K562 (cell line): Measurements from ENCODE around the gene SASH3. TPM values are rescaled to one million over a fixed set of nuclear protein-coding genes. Genes with fewer than 3 reads are reported as not detected.

Source experiments
- ATAC-seq: fragments of 200-7000 bp; cut with Tn5 transposase; 3 replicates; pipeline ENCODE4 v1.9.1; 2020; ENCODE audit warnings: moderate library complexity
- BruUV-seq: library from RNA; stranded (reverse); fragments of 400-500 nt; replicated peaks from 2 replicates; lab custom pipeline; 2021; lab: Mats Ljungman, UMichigan
- CTCF ChIA-PET: fragments of 300-600 bp; formaldehyde crosslinking; extraction: SDS; loops from one replicate; lab custom pipeline; 2021; ENCODE audit warnings: low intra/inter-chr PET ratio; lab: Yijun Ruan, JAX
- POLR2A ChIA-PET: fragments of 300-600, 350-650 bp; sonication (Branson Sonifier 250); formaldehyde crosslinking; extraction: SDS; loops from one replicate; lab custom pipeline; 2021; ENCODE audit warnings: antibody characterized with exemption, inconsistent platforms; lab: Yijun Ruan, JAX
- DNase-seq, 4 experiments: peaks; one replicate each; pipeline versions ENCODE4 v3.0.0 to v3.0.0-alpha.2; 2011 to 2018; ENCODE audit warnings: low spot score in 3 of 4, mixed read lengths in 3 of 4; ENCODE audit errors: extremely low read depth in 1 of 4
- FAIRE-seq: peaks from 2 replicates; lab custom pipeline; 2011; peaks lifted over from hg19 to GRCh38; lab: Jason Lieb, UNC
- H2AFZ ChIP-seq: 2 replicates; pipeline ENCODE4 v1.6.0; 2011; ENCODE audit warnings: low read depth, low read length, control low read depth, inconsistent platforms
- H3K27ac ChIP-seq: fragments of 200-600 bp; 3 replicates; pipeline ENCODE4 v1.8.0; 2011; ENCODE audit warnings: low read depth, mild to moderate bottlenecking, control low read depth, inconsistent platforms, low read length, moderate library complexity, mixed read lengths; ENCODE audit errors: extremely low read depth
- H3K27me3 ChIP-seq, 2 experiments: fragments of 300-600 bp in 1 of 2; 2 replicates in 1 of 2; 3 replicates in 1 of 2; pipeline versions ENCODE4 v1.6.0 to v1.8.0; 2011; ENCODE audit warnings: inconsistent platforms in 2 of 2, low read length in 2 of 2, mild to moderate bottlenecking in 1 of 2, mixed read lengths in 1 of 2, moderate library complexity in 1 of 2; ENCODE audit not compliant: control insufficient read depth in 2 of 2, insufficient read depth in 2 of 2
- H3K36me3 ChIP-seq: fragments of 300-600 bp; 3 replicates; pipeline ENCODE4 v1.8.0; 2011; ENCODE audit warnings: mild to moderate bottlenecking, low read length, inconsistent platforms; ENCODE audit not compliant: control insufficient read depth, insufficient read depth
- H3K4me1 ChIP-seq, 2 experiments: fragments of 200-600 bp in 1 of 2; replicated peaks in 1 of 2; 2 replicates in 1 of 2; 3 replicates in 1 of 2; pipeline versions ENCODE4 v1.5.1 to v1.8.0; 2011; ENCODE audit warnings: inconsistent platforms in 2 of 2, low read length in 2 of 2, mild to moderate bottlenecking in 1 of 2, mixed read lengths in 1 of 2, moderate library complexity in 1 of 2; ENCODE audit not compliant: control insufficient read depth in 2 of 2, insufficient read depth in 2 of 2
- H3K4me2 ChIP-seq: 2 replicates; pipeline ENCODE4 v1.6.1; 2011; ENCODE audit warnings: low read length, control low read depth, inconsistent platforms, mixed read lengths; ENCODE audit not compliant: insufficient read depth
- H3K4me3 ChIP-seq: fragments of 200-600 bp; sonication (generic), shearing (Covaris generic); 2 replicates; pipeline ENCODE4 v1.5.1; 2016; ENCODE audit warnings: control low read depth, inconsistent platforms
- H3K79me2 ChIP-seq: fragments of 200-600 bp; 3 replicates; pipeline ENCODE4 v1.8.0; 2011; ENCODE audit warnings: low read length, inconsistent platforms; ENCODE audit not compliant: control insufficient read depth, insufficient read depth
- H3K9ac ChIP-seq, 2 experiments: 2 replicates each; pipeline versions ENCODE4 v1.6.0 to v1.6.1; 2011; ENCODE audit warnings: low read depth in 2 of 2, low read length in 2 of 2, control low read depth in 1 of 2, inconsistent platforms in 1 of 2, mild to moderate bottlenecking in 1 of 2, mixed read lengths in 1 of 2; ENCODE audit not compliant: insufficient read depth in 1 of 2
- H3K9me1 ChIP-seq: one replicate; pipeline ENCODE4 v1.6.0; 2011; ENCODE audit warnings: inconsistent platforms, mild to moderate bottlenecking, low read length, moderate library complexity; ENCODE audit not compliant: control insufficient read depth, insufficient read depth
- H3K9me3 ChIP-seq: replicated peaks from 2 replicates; pipeline ENCODE4 v1.5.1; 2011; ENCODE audit warnings: low read depth, low read length, inconsistent platforms; ENCODE audit not compliant: control insufficient read depth, insufficient read depth
- H4K20me1 ChIP-seq: replicated peaks from 2 replicates; pipeline ENCODE4 v1.6.1; 2011; ENCODE audit warnings: low read length, inconsistent platforms, mixed read lengths; ENCODE audit not compliant: control insufficient read depth, insufficient read depth
- CBFB ChIP-seq: sonication (generic); formaldehyde crosslinking; IDR thresholded peaks from 2 replicates; pipeline ENCODE4 v1.4.0; 2020; ENCODE audit warnings: mild to moderate bottlenecking, missing genetic modification reagents
- FUS ChIP-seq: fragments of 200-400 bp; formaldehyde crosslinking; optimal IDR thresholded peaks from 2 replicates; pipeline ENCODE3; 2017; ENCODE audit warnings: low read depth, low read length
- GABPB1 ChIP-seq: sonication (generic); formaldehyde crosslinking; IDR thresholded peaks from 2 replicates; pipeline ENCODE4 v1.8.0; 2022; ENCODE audit warnings: mild to moderate bottlenecking, missing genetic modification reagents
- HMBOX1 ChIP-seq: sonication (generic); IDR thresholded peaks from 2 replicates; pipeline ENCODE4 v1.6.1; 2016
- NCOA4 ChIP-seq: fragments of 450-650 bp; IDR thresholded peaks from 2 replicates; pipeline ENCODE4 v1.6.1; 2018; ENCODE audit warnings: mild to moderate bottlenecking; ENCODE audit not compliant: partially characterized antibody
- NELFE ChIP-seq: IDR thresholded peaks from 2 replicates; pipeline ENCODE4 v1.6.1; 2011; ENCODE audit warnings: mild to moderate bottlenecking; ENCODE audit not compliant: insufficient read depth, insufficient read length
- RUNX1 ChIP-seq: sonication (generic); IDR thresholded peaks from 2 replicates; pipeline ENCODE4 v1.6.1; 2016; ENCODE audit warnings: antibody characterized with exemption, low read depth
- SREBF1 ChIP-seq: fragments of 150-350 bp; IDR thresholded peaks from 2 replicates; pipeline ENCODE4 v1.6.1; 2014; ENCODE audit warnings: antibody characterized with exemption, low read depth, low read length, borderline replicate concordance
- ZNF253 ChIP-seq: fragments of 250-450 bp; sonication (Bioruptor Pico); conservative IDR thresholded peaks from 2 replicates; pipeline ENCODE4 v1.6.1; 2021; ENCODE audit warnings: mild to moderate bottlenecking
- WGBS: fragments of 100-300 bp; shearing (Covaris generic); methylation state at CpG from one replicate; pipeline ENCODE4 v1.1.6; 2016; ENCODE audit warnings: low coverage, mixed read lengths; ENCODE audit not compliant: insufficient coverage; ENCODE audit errors: missing lambda C conversion rate; 5-methylcytosine and 5-hydroxymethylcytosine counted together
- in situ Hi-C: fragments of 300-500 bp; cut with MboI; formaldehyde crosslinking; loops from 4 replicates; pipeline ENCODE4 v1.15.0; 2018; ENCODE audit warnings: inconsistent platforms, mixed read lengths
- intact Hi-C: fragments of 100-400 bp; cut with micrococcal nuclease; formaldehyde crosslinking; loops from 2 replicates; pipeline ENCODE4 v1.14.2; 2022
- polyA plus RNA-seq, 8 experiments: library from polyadenylated mRNA; depleted of rRNA in 4 of 8; stranded (reverse) in 5 of 8; unstranded in 3 of 8; fragments of >200 nt; fragmentation: Nextera tagmentation in 2 of 8; fragmentation: Illumina TruSeq in 1 of 8; extraction: Ambion mirVana in 2 of 8; extraction: Trizol in 1 of 8; gene quantifications; 2 replicates each; pipeline versions ENCODE4 v1.2.1 to v1.2.3, GENCODE V29; 2011 to 2014; ENCODE audit warnings: inconsistent platforms in 1 of 8, missing spikeins in 1 of 8
- total RNA-seq, 7 experiments: library from RNA; depleted of rRNA in 6 of 7; stranded (reverse); fragments of >200 nt in 6 of 7; fragmentation: Illumina TruSeq in 2 of 7; extraction: Trizol in 2 of 7; gene quantifications; 2 replicates each; pipeline versions ENCODE4 v1.2.1 to v1.2.3, GENCODE V29; 2011 to 2021; ENCODE audit warnings: low replicate concordance in 1 of 7
- TF ChIP-seq, protein P1 (sequence below), 2 experiments: fragments of 450-650 bp; IDR thresholded peaks; 2 replicates each; pipeline ENCODE4 v1.6.1; 2016

SASH3 gene
- total and polyA plus RNA-seq, 9 of the 15 experiments (the other 6 are each of a cell fraction or from before 2014, with no cell fraction given): 0.03 to 0.72 (median 0.08) TPM

DNA sequence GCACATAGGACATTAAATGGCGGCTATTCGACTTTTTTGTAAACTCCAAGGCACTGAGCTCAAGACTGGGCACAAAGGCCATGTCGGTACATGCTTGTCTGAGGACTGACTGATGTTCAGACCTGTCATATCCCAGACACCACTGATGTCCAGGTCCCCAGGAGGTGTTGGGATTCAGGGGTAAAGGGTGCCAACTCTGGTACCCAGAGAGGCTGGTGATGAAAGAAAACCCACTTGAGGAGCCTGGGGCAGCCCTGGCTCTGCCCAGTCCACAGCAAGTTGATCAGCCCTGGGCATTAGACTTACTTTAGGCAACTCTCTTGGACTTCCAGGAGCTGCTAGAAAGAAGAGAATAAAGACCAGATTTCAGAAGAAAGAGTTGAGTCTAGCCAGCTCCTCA lies 18.7 kb downstream of the SASH3 start:
- Histone ChIP-seq H3K4me3 (no peak overlapping the region), H3K36me3 (peaks cover 6% of the 10 kb centered on the region; the same call in 1 of the 3 replicates), H3K27ac (no peak overlapping the region), H3K9me3 (no peaks in the 10 kb centered on the region), H3K9me1 (peaks cover 2% of the 10 kb centered on the region), H2AFZ (no peak overlapping the region), H3K4me2 (no peak overlapping the region), H3K79me2 (no peaks in the 10 kb centered on the region), H3K27me3 (no peaks in the 10 kb centered on the region), H3K9ac (no peak overlapping the region), H4K20me1 (no peaks in the 10 kb centered on the region), H3K4me1 (peaks cover 0 to 5% of the 10 kb centered on the region in 2 experiments; a peak in 1 of 5 replicates)
- 100% methylated on average over 2 of the region's 3 CpGs for WGBS
- no peak for DNase-seq
- no peak for TF ChIP-seq RUNX1
- ATAC-seq: no peak
- intact Hi-C loops (no loop called here), in situ Hi-C loops (no loop called here)
- ChIA-PET CTCF (no interaction called here), POLR2A (interaction anchor here (0.7 kb wide), 1 partner anchor 297 kb away, joined by 3 read pairs; no protein-coding TSS in a partner anchor)
- no TSS peak for BruUV-seq
- FAIRE-seq: no peak

DNA sequence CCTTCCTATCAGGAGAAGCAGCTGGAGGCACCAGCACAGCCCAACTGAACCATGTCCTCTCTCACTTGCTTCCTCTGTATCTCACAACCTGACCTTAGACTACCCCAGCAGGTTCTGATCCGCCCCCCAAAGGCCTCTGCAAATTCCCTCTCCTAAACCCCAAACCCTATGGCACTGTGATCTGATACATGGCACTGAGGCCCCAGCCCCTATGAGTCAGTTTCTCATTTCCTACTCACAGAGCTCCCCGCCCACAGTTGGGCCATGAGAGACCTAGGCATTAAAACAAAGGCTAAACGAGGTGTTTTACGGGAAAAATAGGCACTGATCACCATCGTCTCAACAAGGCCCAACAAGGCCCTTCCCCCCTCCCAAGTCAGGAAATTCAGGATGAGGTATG lies 19.1 kb downstream of the SASH3 start:
- CTCF ChIA-PET: no interaction called here
- Histone ChIP-seq H3K4me3 (no peak overlapping the region), H3K79me2 (no peaks in the 10 kb centered on the region), H3K9ac (no peak overlapping the region), H3K4me2 (no peak overlapping the region), H3K27ac (no peak overlapping the region), H2AFZ (no peak overlapping the region), H3K4me1 (peaks cover 0 to under 1% of the 10 kb centered on the region in 2 experiments; a peak in 1 of 5 replicates), H3K9me3 (no peaks in the 10 kb centered on the region), H3K36me3 (peaks cover 6% of the 10 kb centered on the region; the same call in 1 of the 3 replicates), H4K20me1 (no peaks in the 10 kb centered on the region), H3K9me1 (peaks cover 2% of the 10 kb centered on the region), H3K27me3 (no peaks in the 10 kb centered on the region)
- ATAC-seq (no peak), DNase-seq (no peak), FAIRE-seq (no peak)
- in situ Hi-C loops (no loop called here), intact Hi-C loops (no loop called here)
- WGBS: 75% methylated on average over 5 of the region's 5 CpGs
- POLR2A ChIA-PET: interaction anchor here (0.7 kb wide), 1 partner anchor 298 kb away, joined by 3 read pairs; no protein-coding TSS in a partner anchor
- no TSS peak for BruUV-seq
- TF ChIP-seq ZNF253 (CRISPR knock-in tag) (no peak), SREBF1 (no peak), CBFB (no peak), GABPB1 (no peak), FUS (no peak), NELFE (no peak), NCOA4 (no peak), HMBOX1 (no peak)
- TF ChIP-seq, protein P1, sequence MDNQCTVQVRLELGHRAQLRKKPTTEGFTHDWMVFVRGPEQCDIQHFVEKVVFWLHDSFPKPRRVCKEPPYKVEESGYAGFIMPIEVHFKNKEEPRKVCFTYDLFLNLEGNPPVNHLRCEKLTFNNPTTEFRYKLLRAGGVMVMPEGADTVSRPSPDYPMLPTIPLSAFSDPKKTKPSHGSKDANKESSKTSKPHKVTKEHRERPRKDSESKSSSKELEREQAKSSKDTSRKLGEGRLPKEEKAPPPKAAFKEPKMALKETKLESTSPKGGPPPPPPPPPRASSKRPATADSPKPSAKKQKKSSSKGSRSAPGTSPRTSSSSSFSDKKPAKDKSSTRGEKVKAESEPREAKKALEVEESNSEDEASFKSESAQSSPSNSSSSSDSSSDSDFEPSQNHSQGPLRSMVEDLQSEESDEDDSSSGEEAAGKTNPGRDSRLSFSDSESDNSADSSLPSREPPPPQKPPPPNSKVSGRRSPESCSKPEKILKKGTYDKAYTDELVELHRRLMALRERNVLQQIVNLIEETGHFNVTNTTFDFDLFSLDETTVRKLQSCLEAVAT (IDR thresholded peaks at IDR 0.05): no peak
